ENCODE measurements around the gene LCN9. TPM values are rescaled to one million over a fixed set of nuclear protein-coding genes. Genes with fewer than 3 reads are reported as not detected.

LCN9 gene
- total RNA-seq, 4 donors from 2014 or later: 1.4 TPM; not detected in 3

GRCh38 chr9:135680056-135680455, 16.9 kb downstream of the LCN9 start:
- TF ChIP-seq CTCF (IDR thresholded peaks at IDR 0.05): no peak
- ATAC-seq (ENCODE audit: low FRiP score) (no peak), DNase-seq (ENCODE audit: low spot score) (no peak)

- TF ChIP-seq CTCF (IDR thresholded peaks at IDR 0.05): no peak
- no peak for ATAC-seq (ENCODE audit: low FRiP score)
- DNase-seq (ENCODE audit: low spot score): no peak
Observed at GRCh38 chr9:135681161-135681560, 18.1 kb downstream of the LCN9 start.

GRCh38 chr9:135683401-135684034, 20.4 kb downstream of the LCN9 start:
- DNase-seq (ENCODE audit: low spot score) (no peak), ATAC-seq (ENCODE audit: low FRiP score) (no peak)
- no peak for TF ChIP-seq CTCF (IDR thresholded peaks at IDR 0.05)

- no peak for ATAC-seq (ENCODE audit: low FRiP score)
- no peak for TF ChIP-seq CTCF (IDR thresholded peaks at IDR 0.05)
- DNase-seq (ENCODE audit: low spot score): no peak
Observed at GRCh38 chr9:135684691-135685090, 21.6 kb downstream of the LCN9 start.

GRCh38 chr9:135687216-135687615, 24.1 kb downstream of the LCN9 start:
- no peak for DNase-seq (ENCODE audit: low spot score)
- TF ChIP-seq CTCF (IDR thresholded peaks at IDR 0.05): no peak
- no peak for ATAC-seq (ENCODE audit: low FRiP score)

GRCh38 chr9:135689011-135689410, 25.9 kb downstream of the LCN9 start:
- no peak for DNase-seq (ENCODE audit: low spot score)
- ATAC-seq (ENCODE audit: low FRiP score): no peak
- TF ChIP-seq CTCF (IDR thresholded peaks at IDR 0.05): no peak

GRCh38 chr9:135690836-135691570, 27.9 kb downstream of the LCN9 start:
- ATAC-seq (ENCODE audit: low FRiP score): no peak
- DNase-seq (ENCODE audit: low spot score): no peak
- no peak for TF ChIP-seq CTCF (IDR thresholded peaks at IDR 0.05)
